Suppressor macrophage treated with lipopolysaccharide for 4 hours (primary cell): ENCODE data around the gene ADAMTS17.

Experiments used
- DNase-seq: peaks from one replicate; pipeline ENCODE4 v3.0.0-alpha.2; 2020

Gene ADAMTS17

GRCh38 chr15:100308608-100309007, 33.2 kb downstream of the ADAMTS17 start:
- no peak for DNase-seq

- peak; percentile 9 for DNase-seq
Measured at GRCh38 chr15:100308213-100308600, 33.6 kb downstream of the ADAMTS17 start.

- no peak for DNase-seq
Measured at GRCh38 chr15:100307241-100308212, 34.2 kb downstream of the ADAMTS17 start.

GRCh38 chr15:100306098-100306497, 35.7 kb downstream of the ADAMTS17 start:
- no peak for DNase-seq

- no peak for DNase-seq
Measured at GRCh38 chr15:100301910-100302431, 39.8 kb downstream of the ADAMTS17 start.

- no peak for DNase-seq
Measured at GRCh38 chr15:100298257-100298656, 43.5 kb downstream of the ADAMTS17 start.

GRCh38 chr15:100297812-100298211, 44.0 kb downstream of the ADAMTS17 start:
- no peak for DNase-seq

GRCh38 chr15:100295939-100296565, 45.7 kb downstream of the ADAMTS17 start:
- no peak for DNase-seq

GRCh38 chr15:100292010-100292409, 49.8 kb downstream of the ADAMTS17 start:
- no peak for DNase-seq

GRCh38 chr15:100291106-100291505, 50.7 kb downstream of the ADAMTS17 start:
- no peak for DNase-seq

- no peak for DNase-seq
Measured at GRCh38 chr15:100285641-100286295, 56.0 kb downstream of the ADAMTS17 start.

- no peak for DNase-seq
Measured at GRCh38 chr15:100284701-100285100, 57.1 kb downstream of the ADAMTS17 start.

GRCh38 chr15:100284191-100284590, 57.6 kb downstream of the ADAMTS17 start:
- DNase-seq, result no peak

- no peak for DNase-seq
Measured at GRCh38 chr15:100281096-100281917, 60.5 kb downstream of the ADAMTS17 start.

GRCh38 chr15:100279849-100280248, 61.9 kb downstream of the ADAMTS17 start:
- no peak for DNase-seq

- no peak for DNase-seq
Measured at GRCh38 chr15:100279446-100279845, 62.3 kb downstream of the ADAMTS17 start.

- no peak for DNase-seq
Measured at GRCh38 chr15:100278596-100279380, 63.0 kb downstream of the ADAMTS17 start.

GRCh38 chr15:100277087-100277855, 64.5 kb downstream of the ADAMTS17 start:
- no peak for DNase-seq

GRCh38 chr15:100276506-100276905, 65.3 kb downstream of the ADAMTS17 start:
- no peak for DNase-seq

- no peak for DNase-seq
Measured at GRCh38 chr15:100275641-100276040, 66.1 kb downstream of the ADAMTS17 start.

GRCh38 chr15:100269831-100270230, 71.9 kb downstream of the ADAMTS17 start:
- DNase-seq, result no peak
